COLO668 (cell line): ENCODE data around the gene PSMB9.

ENCODE experiments used
- DNase-seq: peaks from one replicate; lab custom pipeline; 2025; ENCODE audit not compliant: unreplicated experiment; lab: John Stamatoyannopoulos, UW

PSMB9 gene

DNA sequence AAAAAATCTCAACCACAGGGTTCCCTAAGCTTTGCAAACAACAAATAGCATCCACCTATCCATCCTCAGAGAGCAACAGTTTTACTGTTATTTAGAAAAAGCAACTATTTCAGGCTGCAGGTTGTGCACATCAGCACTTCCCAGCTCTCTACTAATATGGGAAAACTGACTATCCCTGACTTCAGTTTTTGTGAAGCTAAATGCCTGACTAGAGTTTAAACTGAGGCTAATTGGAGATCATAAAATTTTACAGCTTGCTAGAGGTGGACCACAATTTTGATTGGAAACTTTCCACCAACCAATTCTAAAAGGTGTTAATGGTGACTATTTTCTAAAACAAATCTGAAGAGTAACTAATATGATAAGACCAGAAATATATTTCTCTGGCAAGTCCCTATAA is 50.0 kb downstream of the PSMB9 start:
- no peak for DNase-seq

DNA sequence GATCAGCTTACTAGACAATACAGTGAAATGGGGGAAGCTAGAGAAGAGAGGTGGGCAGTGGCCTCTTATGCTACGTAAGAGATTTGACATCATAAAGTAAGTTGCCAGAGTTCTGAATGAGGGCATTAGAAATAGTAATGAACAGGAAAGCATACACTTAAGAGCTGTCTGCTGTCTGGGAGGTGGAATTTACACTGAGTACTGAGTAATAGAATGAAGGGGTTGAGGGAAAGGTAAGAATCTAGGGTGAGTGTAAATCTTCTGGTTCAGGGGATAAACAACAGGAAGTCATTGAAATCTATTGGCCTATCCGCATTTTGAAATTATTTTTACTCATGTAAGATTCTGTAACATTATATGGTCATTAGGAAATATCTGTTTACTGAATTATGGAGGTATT is 51.1 kb downstream of the PSMB9 start:
- DNase-seq = no peak

DNA sequence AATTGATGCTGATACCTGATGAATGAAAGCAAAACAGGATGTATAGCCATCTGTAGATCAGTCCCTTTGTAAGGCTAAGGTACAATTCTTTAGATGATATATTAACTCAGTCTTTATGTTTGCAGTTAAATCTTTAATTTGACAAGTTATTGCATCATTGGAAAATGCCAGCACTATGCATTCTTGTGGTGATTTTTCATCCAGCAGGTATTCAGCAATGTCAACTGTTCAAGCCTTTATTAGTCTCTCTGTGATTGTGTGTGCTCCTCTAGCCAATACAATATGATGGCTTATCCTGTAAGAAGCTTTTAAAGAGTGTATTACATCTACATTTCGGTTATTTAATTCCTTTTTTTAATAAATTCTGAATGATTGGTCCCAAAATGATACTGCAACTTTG is 52.5 kb downstream of the PSMB9 start:
- no peak for DNase-seq

DNA sequence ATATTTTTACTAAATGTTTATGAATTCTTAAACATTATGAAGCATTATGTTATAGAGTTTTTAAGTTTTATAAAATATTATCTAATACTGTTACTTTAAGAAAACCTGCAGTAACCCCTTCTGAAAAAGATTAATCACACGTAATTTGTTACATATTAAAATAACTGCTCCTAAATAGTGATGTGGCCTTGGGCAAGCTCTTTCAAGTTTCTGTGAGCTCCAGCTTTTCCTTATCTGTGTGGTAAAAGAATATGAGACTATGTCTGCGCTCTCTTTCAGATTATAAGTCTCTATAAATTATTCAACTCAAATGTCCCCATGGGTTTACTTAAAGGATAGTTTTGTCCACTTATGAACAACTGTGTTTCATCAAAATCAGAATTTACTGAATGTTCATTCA is 54.9 kb downstream of the PSMB9 start:
- DNase-seq = no peak
